Adrenal gland (tissue), 12 donors: ENCODE measurements around the gene OR2A5. TPM values are rescaled to one million over a fixed set of nuclear protein-coding genes. Genes with fewer than 3 reads are reported as not detected.
"Not testable (repeated sequence)": the region's sequence is repeated elsewhere in the genome, so short reads cannot be mapped to it uniquely, and the experiment has no call there.

Experiments
- DNase-seq, 7 donors: peaks; one replicate each; pipeline ENCODE4 v3.0.0-alpha.2; 2019 to 2020
- H3K27ac ChIP-seq, 5 donors: fragments of 200-600 bp; sonication (generic) in 4 of 5; 1 replicate in 3 of 5; 2 replicates in 2 of 5; pipeline versions ENCODE4 v1.5.1 to v1.8.0; 2016 to 2020; ENCODE audit warnings: mild to moderate bottlenecking in 1 of 5
- H3K27me3 ChIP-seq: fragments of 200-600 bp; 2 replicates; pipeline ENCODE4 v1.8.0; 2021
- H3K36me3 ChIP-seq, 2 donors: fragments of 200-600 bp; replicated peaks in 1 of 2; 1 replicate in 1 of 2; 2 replicates in 1 of 2; pipeline versions ENCODE4 v1.5.1 to v1.8.0; 2018 to 2022
- H3K4me1 ChIP-seq, 2 donors: fragments of 200-600 bp; replicated peaks in 1 of 2; 1 replicate in 1 of 2; 2 replicates in 1 of 2; pipeline versions ENCODE4 v1.5.1 to v1.8.0; 2018 to 2021
- H3K4me3 ChIP-seq, 4 donors: fragments of 200-600 bp; sonication (generic) in 3 of 4; one replicate each; pipeline ENCODE4 v1.5.1; 2016 to 2018
- H3K9me3 ChIP-seq, 3 donors: fragments of 200-600 bp; sonication (generic) in 1 of 3; replicated peaks in 1 of 3; 1 replicate in 2 of 3; 2 replicates in 1 of 3; pipeline versions ENCODE4 v1.5.1 to v1.8.0; 2016 to 2021
- CTCF ChIP-seq, 6 experiments: fragments of 450-650 bp in 4 of 6; fragments of 200-600 bp in 2 of 6; sonication (generic) in 1 of 6; IDR thresholded peaks; 1 replicate in 5 of 6; 2 replicates in 1 of 6; pipeline versions ENCODE4 v1.5.1 to v1.8.0; 2016 to 2021; ENCODE audit warnings: antibody characterized with exemption in 6 of 6, mild to moderate bottlenecking in 2 of 6, moderate library complexity in 1 of 6
- POLR2A ChIP-seq, 2 donors: fragments of 450-650 bp; IDR thresholded peaks; one replicate each; pipeline ENCODE4 v1.6.1; 2017; ENCODE audit warnings: antibody characterized with exemption in 2 of 2, mild to moderate bottlenecking in 2 of 2, moderate library complexity in 1 of 2
- WGBS, 4 donors: extraction: QIAGEN DNeasy Blood & Tissue Kit in 2 of 4; methylation state at CpG; one replicate each; pipeline versions ENCODE4 v1.1.5 to v1.1.7; 2013 to 2017; 5-methylcytosine and 5-hydroxymethylcytosine counted together
- intact Hi-C, 2 donors: fragments of 100-400 bp; cut with DNase I; formaldehyde crosslinking; loops; one replicate each; pipeline versions ENCODE4 v1.14.1 to v1.15.0; 2022 to 2023
- polyA plus RNA-seq, 3 donors: library from polyadenylated mRNA; stranded (reverse); fragments of 200-250 nt in 2 of 3; fragments of 350-450 nt in 1 of 3; fragmentation: Illumina TruSeq in 1 of 3; extraction: RNeasy Lipid Tissue Mini Kit (QIAGEN cat#74804) in 1 of 3; gene quantifications; one replicate each; pipeline ENCODE4 v1.2.3, GENCODE V29; 2013 to 2014
- total RNA-seq, 9 donors: library from RNA; depleted of rRNA in 4 of 9; stranded (reverse); fragments of >200 nt in 4 of 9; fragments of 120-200 nt in 1 of 9; fragmentation: NEBNext Ultra II Directional in 1 of 9; extraction: Animal tissue kit (Norgen Biotek cat#: 25700) in 1 of 9; gene quantifications; one replicate each; pipeline versions ENCODE4 v1.1.0 to v1.2.4, GENCODE V29; 2013 to 2023
- donor health status: healthy with polysubstance abuse.
- donor health status: Bipolar disorder and iron deficiency.
- donor health status: DM: yes; HTN: yes; CAD: no.
- donor health status: DM: no; HTN: no; CAD: no.
- donor health status: DM: no; HTN: no; CAD: no.
- donor health status: DM: yes; HTN: yes; CAD: no.

The OR2A5 gene
- total and polyA plus RNA-seq, 12 donors, result under 0.01 TPM; not detected in 11

GRCh38 chr7:144006029-144006691, 42.6 kb upstream of the OR2A5 start:
- intact Hi-C loops, result no loop called here
- no peaks in the 10 kb centered on the region for H3K36me3 ChIP-seq
- H3K9me3 ChIP-seq, result no peaks in the 10 kb centered on the region
- no peak overlapping the region for H3K27ac ChIP-seq
- WGBS, 4 donors, result 53 to 66% (median 55%) methylated on average over 1 of the region's 1 CpG
- TF ChIP-seq CTCF (IDR thresholded peaks at IDR 0.05) (no peak), POLR2A (IDR thresholded peaks at IDR 0.05) (no peak)
- H3K27me3 ChIP-seq, result no peaks in the 10 kb centered on the region
- no peak overlapping the region for H3K4me3 ChIP-seq
- no peaks in the 10 kb centered on the region for H3K4me1 ChIP-seq
- DNase-seq, result no peak

GRCh38 chr7:144006692-144007042, 42.1 kb upstream of the OR2A5 start:
- intact Hi-C loops, result no loop called here

GRCh38 chr7:144009361-144009760, 39.4 kb upstream of the OR2A5 start:
- Histone ChIP-seq H3K27me3 (no peaks in the 10 kb centered on the region), H3K36me3 (no peaks in the 10 kb centered on the region), H3K4me1 (no peaks in the 10 kb centered on the region), H3K9me3 (no peaks in the 10 kb centered on the region), H3K4me3 (no peak overlapping the region), H3K27ac (no peak overlapping the region)
- DNase-seq, result no peak
- TF ChIP-seq POLR2A (IDR thresholded peaks at IDR 0.05) (no peak), CTCF (IDR thresholded peaks at IDR 0.05) (no peak)
- intact Hi-C loops, result no loop called here
- 81 to 100% (median 89%) methylated on average over 1 to 2 of the region's 2 CpGs for WGBS, 4 donors

More at GRCh38 chr7:144006692-144007042, 42.1 kb upstream of the OR2A5 start:
- no peaks in the 10 kb centered on the region for H3K27me3 ChIP-seq
- TF ChIP-seq POLR2A (IDR thresholded peaks at IDR 0.05) (no peak), CTCF (IDR thresholded peaks at IDR 0.05) (no peak)
- WGBS, 4 donors, result 89 to 97% (median 93%) methylated on average over 1 of the region's 1 CpG
- no peak overlapping the region for H3K4me3 ChIP-seq
- H3K9me3 ChIP-seq, result no peaks in the 10 kb centered on the region
- H3K4me1 ChIP-seq, result no peaks in the 10 kb centered on the region
- no peak for DNase-seq
- no peak overlapping the region for H3K27ac ChIP-seq
- H3K36me3 ChIP-seq, result no peaks in the 10 kb centered on the region

- intact Hi-C loops, DNase-seq, H3K27me3 ChIP-seq, H3K4me3 ChIP-seq, H3K36me3 ChIP-seq, H3K27ac ChIP-seq, H3K4me1 ChIP-seq, H3K9me3 ChIP-seq: not testable (repeated sequence)
Observed at GRCh38 chr7:144010061-144010460, 38.7 kb upstream of the OR2A5 start.

GRCh38 chr7:144010821-144011220, 37.9 kb upstream of the OR2A5 start:
- H3K36me3 ChIP-seq, intact Hi-C loops, H3K27ac ChIP-seq, H3K9me3 ChIP-seq, H3K27me3 ChIP-seq, DNase-seq, H3K4me3 ChIP-seq, H3K4me1 ChIP-seq: not testable (repeated sequence)
- 75 to 94% (median 87%) methylated on average over 1 of the region's 1 CpG for WGBS, 4 donors
